GM19240 (cell line): ENCODE data around the gene MYH14.

Experiments used
- DNase-seq: peaks from one replicate; pipeline ENCODE4 v3.0.0; 2011; ENCODE audit warnings: low spot score; ENCODE audit not compliant: insufficient read length

Gene MYH14

GRCh38 chr19:50359328-50359818, 156.0 kb downstream of the MYH14 start:
- DNase-seq: no peak
